Keratinocyte (primary cell): ENCODE results near the gene TPK1. TPM values are rescaled to one million over a fixed set of nuclear protein-coding genes. Genes with fewer than 3 reads are reported as not detected.

Experiments used
- DNase-seq: peaks from one replicate; pipeline ENCODE4 v3.0.0-alpha.2; 2011; ENCODE audit warnings: low read depth, missing footprints, low spot score
- FAIRE-seq: peaks from 2 replicates; lab custom pipeline; 2011; peaks lifted over from hg19 to GRCh38; lab: Jason Lieb, UNC
- H2AFZ ChIP-seq: 2 replicates; pipeline ENCODE4 v1.6.0; 2012; ENCODE audit warnings: low read length, control low read depth, inconsistent platforms; ENCODE audit not compliant: control insufficient read depth
- H3K27ac ChIP-seq: 2 replicates; pipeline ENCODE4 v1.5.1; 2011; ENCODE audit warnings: low read length; ENCODE audit not compliant: control insufficient read depth, insufficient read depth
- H3K27me3 ChIP-seq: 3 replicates; pipeline ENCODE4 v1.6.0; 2011; ENCODE audit warnings: low read length; ENCODE audit not compliant: control insufficient read depth, insufficient read depth; ENCODE audit errors: extremely low read depth
- H3K36me3 ChIP-seq, 2 experiments: 2 replicates in 1 of 2; 3 replicates in 1 of 2; pipeline ENCODE4 v1.5.1; 2011; ENCODE audit warnings: low read length in 2 of 2, mild to moderate bottlenecking in 1 of 2; ENCODE audit not compliant: control insufficient read depth in 2 of 2, insufficient read depth in 2 of 2; ENCODE audit errors: extremely low read depth in 1 of 2
- H3K4me1 ChIP-seq: 3 replicates; pipeline ENCODE4 v1.5.1; 2011; ENCODE audit warnings: low read length; ENCODE audit not compliant: control insufficient read depth, insufficient read depth; ENCODE audit errors: extremely low read depth
- H3K4me2 ChIP-seq: 3 replicates; pipeline ENCODE4 v1.6.0; 2011; ENCODE audit warnings: low read depth, low read length; ENCODE audit not compliant: control insufficient read depth, insufficient read depth; ENCODE audit errors: extremely low read depth
- H3K4me3 ChIP-seq, 3 experiments: fragments of 200-600 bp in 1 of 3; sonication (generic) in 1 of 3; 2 replicates in 2 of 3; 3 replicates in 1 of 3; pipeline ENCODE4 v1.5.1; 2011 to 2016; ENCODE audit warnings: low read length in 3 of 3, mild to moderate bottlenecking in 3 of 3, control low read depth in 2 of 3, inconsistent platforms in 1 of 3, low read depth in 1 of 3, mixed read lengths in 1 of 3, mixed run types in 1 of 3, moderate library complexity in 1 of 3; ENCODE audit not compliant: control insufficient read depth in 2 of 3, insufficient read depth in 2 of 3; ENCODE audit errors: extremely low read depth in 1 of 3
- H3K79me2 ChIP-seq: 2 replicates; pipeline ENCODE4 v1.6.0; 2012; ENCODE audit warnings: low read length; ENCODE audit not compliant: control insufficient read depth, insufficient read depth
- H3K9ac ChIP-seq: 3 replicates; pipeline ENCODE4 v1.6.0; 2011; ENCODE audit warnings: low read length; ENCODE audit not compliant: control insufficient read depth, insufficient read depth; ENCODE audit errors: extremely low read depth
- H3K9me1 ChIP-seq: 3 replicates; pipeline ENCODE4 v1.6.0; 2011; ENCODE audit warnings: low read length; ENCODE audit not compliant: control insufficient read depth, insufficient read depth; ENCODE audit errors: extremely low read depth
- H3K9me3 ChIP-seq: 2 replicates; pipeline ENCODE4 v1.5.1; 2012; ENCODE audit warnings: low read depth, low read length; ENCODE audit not compliant: control insufficient read depth
- H4K20me1 ChIP-seq: 3 replicates; pipeline ENCODE4 v1.6.0; 2011; ENCODE audit warnings: low read length; ENCODE audit not compliant: control insufficient read depth, insufficient read depth; ENCODE audit errors: extremely low read depth
- EZH2 ChIP-seq: IDR thresholded peaks from one replicate; pipeline ENCODE4 v1.6.1; 2012; ENCODE audit warnings: inconsistent platforms, mild to moderate bottlenecking, low read length, moderate library complexity
- dilution Hi-C: fragments of 300-500 bp; cut with MboI; formaldehyde crosslinking; loops from one replicate; pipeline ENCODE4 v1.7.0; 2020; ENCODE audit warnings: low sequenced_read_pairs; ENCODE audit not compliant: extremely low pct_ligation_motif_present
- polyA plus RNA-seq, 5 experiments: library from polyadenylated mRNA; depleted of rRNA in 3 of 5; stranded (reverse) in 3 of 5; stranded (forward) in 1 of 5; unstranded in 1 of 5; fragments of >200 nt; gene quantifications; 1 replicate in 1 of 5; 2 replicates in 3 of 5; 3 replicates in 1 of 5; pipeline versions ENCODE4 v1.2.1 to v1.2.3, GENCODE V29; 2011 to 2012; ENCODE audit warnings: missing spikeins in 2 of 5, low read depth in 1 of 5, low replicate concordance in 1 of 5
- TF ChIP-seq, protein P1 (sequence below), 3 experiments: IDR thresholded peaks in 1 of 3; conservative IDR thresholded peaks in 1 of 3; optimal IDR thresholded peaks in 1 of 3; 2 replicates in 2 of 3; 3 replicates in 1 of 3; pipeline versions ENCODE3 to v1.5.1; 2011; ENCODE audit warnings: low read length in 3 of 3, mild to moderate bottlenecking in 3 of 3, moderate library complexity in 2 of 3, control low read depth in 1 of 3, inconsistent platforms in 1 of 3; ENCODE audit not compliant: insufficient read depth in 2 of 3; ENCODE audit errors: extremely low read depth in 1 of 3

TPK1 gene
- polyA plus RNA-seq, 1 donor (not counting 4 experiments of a cell fraction or from before 2014, with no cell fraction given): 1.9 TPM

DNA sequence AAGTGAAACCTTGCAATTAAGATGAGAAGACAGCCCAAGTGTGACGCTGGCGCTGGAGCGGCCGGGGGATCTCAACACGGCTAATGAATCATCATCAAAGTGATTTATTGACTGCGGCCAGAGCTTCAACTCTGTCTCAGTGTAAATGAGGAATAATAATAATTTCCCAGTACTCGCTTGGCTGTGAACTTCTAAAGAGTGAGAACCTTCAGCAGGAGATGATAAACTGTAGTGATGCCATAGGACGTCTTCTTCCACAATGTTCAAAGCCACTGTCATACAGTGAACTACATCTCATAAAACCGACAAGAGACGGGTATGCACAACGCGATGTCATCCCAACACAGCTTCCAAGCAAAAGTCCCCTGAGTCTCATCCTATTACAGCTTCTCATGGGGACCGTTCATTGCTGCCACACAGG lies 308.8 kb downstream of the TPK1 start:
- no peaks in the 10 kb centered on the region for H3K9me3 ChIP-seq
- no peaks in the 10 kb centered on the region for H3K36me3 ChIP-seq
- H4K20me1 ChIP-seq: no peaks in the 10 kb centered on the region
- no peak overlapping the region for H3K4me2 ChIP-seq
- no peaks in the 10 kb centered on the region for H3K79me2 ChIP-seq
- dilution Hi-C loops: no loop called here
- no peak overlapping the region for H3K27ac ChIP-seq
- no peaks in the 10 kb centered on the region for H3K4me1 ChIP-seq
- no peak for FAIRE-seq
- H3K4me3 ChIP-seq: no peak overlapping the region
- H3K27me3 ChIP-seq: no peaks in the 10 kb centered on the region
- TF ChIP-seq, protein P1, sequence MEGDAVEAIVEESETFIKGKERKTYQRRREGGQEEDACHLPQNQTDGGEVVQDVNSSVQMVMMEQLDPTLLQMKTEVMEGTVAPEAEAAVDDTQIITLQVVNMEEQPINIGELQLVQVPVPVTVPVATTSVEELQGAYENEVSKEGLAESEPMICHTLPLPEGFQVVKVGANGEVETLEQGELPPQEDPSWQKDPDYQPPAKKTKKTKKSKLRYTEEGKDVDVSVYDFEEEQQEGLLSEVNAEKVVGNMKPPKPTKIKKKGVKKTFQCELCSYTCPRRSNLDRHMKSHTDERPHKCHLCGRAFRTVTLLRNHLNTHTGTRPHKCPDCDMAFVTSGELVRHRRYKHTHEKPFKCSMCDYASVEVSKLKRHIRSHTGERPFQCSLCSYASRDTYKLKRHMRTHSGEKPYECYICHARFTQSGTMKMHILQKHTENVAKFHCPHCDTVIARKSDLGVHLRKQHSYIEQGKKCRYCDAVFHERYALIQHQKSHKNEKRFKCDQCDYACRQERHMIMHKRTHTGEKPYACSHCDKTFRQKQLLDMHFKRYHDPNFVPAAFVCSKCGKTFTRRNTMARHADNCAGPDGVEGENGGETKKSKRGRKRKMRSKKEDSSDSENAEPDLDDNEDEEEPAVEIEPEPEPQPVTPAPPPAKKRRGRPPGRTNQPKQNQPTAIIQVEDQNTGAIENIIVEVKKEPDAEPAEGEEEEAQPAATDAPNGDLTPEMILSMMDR (optimal IDR thresholded peaks at IDR 0.05 in 1 of 3, IDR thresholded peaks at IDR 0.05 in 1 of 3, conservative IDR thresholded peaks at IDR 0.05 in 1 of 3; ENCODE audit: extremely low read depth in 1 of 3, insufficient read depth in 2 of 3, low read length in 3 of 3): no peak
- TF ChIP-seq EZH2: no peak
- no peak for DNase-seq
- no peak overlapping the region for H3K9ac ChIP-seq
- no peaks in the 10 kb centered on the region for H3K9me1 ChIP-seq
- no peak overlapping the region for H2AFZ ChIP-seq

DNA sequence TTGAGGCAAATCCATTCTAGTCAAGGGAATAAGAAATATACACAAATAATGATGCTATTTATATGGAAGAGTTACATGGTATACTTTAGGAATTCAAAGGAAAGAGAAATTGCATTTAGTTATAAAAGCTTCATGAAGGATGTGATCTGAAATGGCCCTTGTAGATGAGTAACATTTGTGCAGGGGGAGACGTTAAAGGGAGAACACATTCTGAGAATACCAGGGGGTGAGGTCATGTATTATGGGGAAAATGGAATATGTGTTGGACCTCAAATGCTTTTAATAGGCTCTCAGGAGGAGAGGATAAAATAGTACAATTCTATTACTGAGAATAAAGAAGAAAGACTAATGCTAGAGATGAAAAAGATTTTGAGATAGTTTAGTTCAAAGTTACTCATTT lies 309.9 kb downstream of the TPK1 start:
- FAIRE-seq: no peak
- Histone ChIP-seq H3K27me3 (no peaks in the 10 kb centered on the region), H3K79me2 (no peaks in the 10 kb centered on the region), H3K9ac (no peak overlapping the region), H4K20me1 (no peaks in the 10 kb centered on the region), H3K4me2 (no peak overlapping the region), H2AFZ (no peak overlapping the region), H3K9me3 (no peaks in the 10 kb centered on the region), H3K36me3 (no peaks in the 10 kb centered on the region), H3K4me3 (no peak overlapping the region), H3K9me1 (no peaks in the 10 kb centered on the region), H3K4me1 (no peaks in the 10 kb centered on the region), H3K27ac (no peak overlapping the region)
- no peak for DNase-seq
- dilution Hi-C loops: no loop called here
- TF ChIP-seq, protein P1 (optimal IDR thresholded peaks at IDR 0.05 in 1 of 3, IDR thresholded peaks at IDR 0.05 in 1 of 3, conservative IDR thresholded peaks at IDR 0.05 in 1 of 3; ENCODE audit: extremely low read depth in 1 of 3, insufficient read depth in 2 of 3, low read length in 3 of 3): no peak
